Body of pancreas (tissue), 4 donors: ENCODE measurements around the gene BRIP1. TPM values are rescaled to one million over a fixed set of nuclear protein-coding genes. Genes with fewer than 3 reads are reported as not detected.

Experiments
- ATAC-seq: fragments of 150-250 bp; one replicate; pipeline ENCODE4 v1.9.1; 2016
- DNase-seq, 4 donors: peaks; one replicate each; pipeline ENCODE4 v3.0.0-alpha.2; 2019
- H3K27ac ChIP-seq, 4 donors: fragments of 200-600 bp; sonication (generic); 1 replicate in 3 of 4; 2 replicates in 1 of 4; pipeline versions ENCODE4 v1.5.1 to v1.6.1; 2016 to 2019; ENCODE audit warnings: mild to moderate bottlenecking in 1 of 4, mixed read lengths in 1 of 4, moderate library complexity in 1 of 4
- H3K27me3 ChIP-seq, 2 donors: fragments of 200-600 bp; sonication (generic); one replicate each; pipeline ENCODE4 v1.6.0; 2016; ENCODE audit warnings: mild to moderate bottlenecking in 1 of 2
- H3K36me3 ChIP-seq, 2 donors: fragments of 200-600 bp; sonication (generic); replicated peaks in 1 of 2; 2 replicates each; pipeline ENCODE4 v1.5.1; 2016; ENCODE audit warnings: low read depth in 2 of 2; ENCODE audit not compliant: insufficient read depth in 1 of 2
- H3K4me1 ChIP-seq: fragments of 200-600 bp; sonication (generic); one replicate; pipeline ENCODE4 v1.6.0; 2016
- H3K4me3 ChIP-seq, 2 donors: fragments of 200-600 bp; sonication (generic); 1 replicate in 1 of 2; 2 replicates in 1 of 2; pipeline ENCODE4 v1.5.1; 2016 to 2019
- H3K9me3 ChIP-seq, 3 donors: fragments of 200-600 bp; sonication (generic); 1 replicate in 2 of 3; 2 replicates in 1 of 3; pipeline ENCODE4 v1.5.1; 2016
- CTCF ChIP-seq, 7 experiments: fragments of 450-650 bp in 4 of 7; fragments of 200-600 bp in 3 of 7; sonication (generic) in 3 of 7; IDR thresholded peaks; one replicate each; pipeline ENCODE4 v1.5.1; 2016 to 2019; ENCODE audit warnings: antibody characterized with exemption in 7 of 7
- POLR2A ChIP-seq, 3 donors: fragments of 450-650 bp; IDR thresholded peaks; one replicate each; pipeline ENCODE4 v1.6.1; 2016; ENCODE audit warnings: antibody characterized with exemption in 3 of 3, mild to moderate bottlenecking in 2 of 3
- WGBS, 2 donors: methylation state at CpG; one replicate each; pipeline ENCODE4 v1.1.5; 2017; 5-methylcytosine and 5-hydroxymethylcytosine counted together
- intact Hi-C: fragments of 100-400 bp; cut with DNase I; formaldehyde crosslinking; loops from one replicate; pipeline ENCODE4 v1.15.1; 2023
- total RNA-seq, 2 donors: library from RNA; depleted of rRNA; stranded (reverse); fragments of >200 nt; gene quantifications; one replicate each; pipeline ENCODE4 v1.1.0, GENCODE V29; 2016

The BRIP1 gene
- total RNA-seq, 2 donors from 2014 or later, result under 0.01 to 0.33 TPM

- H3K4me1 ChIP-seq, result no peaks in the 10 kb centered on the region
- H3K36me3 ChIP-seq, result no peaks in the 10 kb centered on the region
- H3K4me3 ChIP-seq, result no peak overlapping the region
- TF ChIP-seq POLR2A (IDR thresholded peaks at IDR 0.05) (no peak), CTCF (IDR thresholded peaks at IDR 0.05) (no peak)
- H3K27me3 ChIP-seq, result no peaks in the 10 kb centered on the region
- intact Hi-C loops, result no loop called here
- WGBS, 2 donors, result 76 to 85% methylated on average over 2 of the region's 2 CpGs
- H3K9me3 ChIP-seq, result no peaks in the 10 kb centered on the region
- no peak for DNase-seq
- no peak for ATAC-seq
- no peak overlapping the region for H3K27ac ChIP-seq
Measured at GRCh38 chr17:61662741-61663140, 200.6 kb downstream of the BRIP1 start.

GRCh38 chr17:61662186-61662585 is 201.1 kb downstream of the BRIP1 start:
- Histone ChIP-seq H3K4me1 (no peaks in the 10 kb centered on the region), H3K27ac (no peak overlapping the region), H3K36me3 (no peaks in the 10 kb centered on the region), H3K27me3 (no peaks in the 10 kb centered on the region), H3K4me3 (no peak overlapping the region), H3K9me3 (no peaks in the 10 kb centered on the region)
- TF ChIP-seq CTCF (IDR thresholded peaks at IDR 0.05), result no peak
- TF ChIP-seq POLR2A (IDR thresholded peaks at IDR 0.05), result no peak
- 59 to 66% methylated on average over 5 of the region's 5 CpGs for WGBS, 2 donors
- intact Hi-C loops, result no loop called here
- no peak for DNase-seq
- ATAC-seq, result no peak

- Histone ChIP-seq H3K36me3 (no peaks in the 10 kb centered on the region), H3K27me3 (no peaks in the 10 kb centered on the region), H3K27ac (no peak overlapping the region), H3K4me3 (no peak overlapping the region), H3K4me1 (no peaks in the 10 kb centered on the region), H3K9me3 (no peaks in the 10 kb centered on the region)
- ATAC-seq, result no peak
- intact Hi-C loops, result no loop called here
- no peak for DNase-seq
- TF ChIP-seq POLR2A (IDR thresholded peaks at IDR 0.05) (no peak), CTCF (IDR thresholded peaks at IDR 0.05) (no peak)
- 37 to 44% methylated on average over 4 of the region's 4 CpGs for WGBS, 2 donors
Measured at GRCh38 chr17:61660746-61661485, 202.4 kb downstream of the BRIP1 start.

GRCh38 chr17:61659437-61659836 is 203.9 kb downstream of the BRIP1 start:
- Histone ChIP-seq H3K27ac (no peak overlapping the region), H3K9me3 (no peaks in the 10 kb centered on the region), H3K4me3 (no peak overlapping the region), H3K27me3 (no peaks in the 10 kb centered on the region), H3K36me3 (no peaks in the 10 kb centered on the region), H3K4me1 (no peaks in the 10 kb centered on the region)
- no peak for DNase-seq
- intact Hi-C loops, result no loop called here
- TF ChIP-seq POLR2A (IDR thresholded peaks at IDR 0.05), result no peak
- TF ChIP-seq CTCF (IDR thresholded peaks at IDR 0.05), result no peak
- no peak for ATAC-seq
- 82 to 84% methylated on average over 2 of the region's 2 CpGs for WGBS, 2 donors

GRCh38 chr17:61658183-61658582 is 205.1 kb downstream of the BRIP1 start:
- H3K36me3 ChIP-seq, result no peaks in the 10 kb centered on the region
- TF ChIP-seq POLR2A (IDR thresholded peaks at IDR 0.05) (no peak), CTCF (IDR thresholded peaks at IDR 0.05) (no peak)
- no peak overlapping the region for H3K27ac ChIP-seq
- H3K4me3 ChIP-seq, result no peak overlapping the region
- DNase-seq, result no peak
- no peak for ATAC-seq
- intact Hi-C loops, result no loop called here
- peaks cover 0 to 7% (median 0%) of the 10 kb centered on the region in 3 donors for H3K9me3 ChIP-seq
- H3K4me1 ChIP-seq, result no peaks in the 10 kb centered on the region
- 84 to 89% methylated on average over 2 of the region's 2 CpGs for WGBS, 2 donors
- no peaks in the 10 kb centered on the region for H3K27me3 ChIP-seq
